Neural progenitor cell (in vitro differentiated cells): ENCODE measurements around the gene PUM1.

Experiments used
- EZH2 ChIP-seq: fragments of 200-600 bp; sonication (generic); IDR thresholded peaks from 2 replicates; pipeline ENCODE4 v1.6.1; 2017; ENCODE audit warnings: antibody characterized with exemption, mild to moderate bottlenecking, moderate library complexity
- TF ChIP-seq, protein P1 (sequence below): fragments of 200-600 bp; sonication (generic); IDR thresholded peaks from 2 replicates; pipeline ENCODE4 v1.5.1; 2017; ENCODE audit warnings: antibody characterized with exemption, mild to moderate bottlenecking

DNA sequence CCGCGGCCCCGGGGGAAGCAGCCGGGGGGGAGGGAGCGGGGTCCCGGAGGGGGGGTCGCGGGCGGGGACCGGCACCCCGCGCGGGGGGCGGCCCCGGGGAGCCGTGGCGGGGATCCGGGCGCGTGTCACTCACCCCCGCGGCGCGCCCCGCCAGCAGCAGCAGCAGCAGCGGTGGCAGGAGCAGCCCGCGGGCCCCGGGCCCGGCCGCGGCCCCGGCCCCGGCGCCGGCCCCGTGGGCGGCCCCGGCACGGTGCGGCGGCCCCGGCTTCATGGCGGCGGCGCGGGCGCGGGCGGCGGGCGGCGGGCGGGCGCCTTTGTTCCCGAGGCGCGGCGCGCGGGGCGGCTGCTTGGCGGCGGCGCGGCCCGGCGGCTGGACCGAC, 157.2 kb downstream of the PUM1 start:
- TF ChIP-seq, protein P1, sequence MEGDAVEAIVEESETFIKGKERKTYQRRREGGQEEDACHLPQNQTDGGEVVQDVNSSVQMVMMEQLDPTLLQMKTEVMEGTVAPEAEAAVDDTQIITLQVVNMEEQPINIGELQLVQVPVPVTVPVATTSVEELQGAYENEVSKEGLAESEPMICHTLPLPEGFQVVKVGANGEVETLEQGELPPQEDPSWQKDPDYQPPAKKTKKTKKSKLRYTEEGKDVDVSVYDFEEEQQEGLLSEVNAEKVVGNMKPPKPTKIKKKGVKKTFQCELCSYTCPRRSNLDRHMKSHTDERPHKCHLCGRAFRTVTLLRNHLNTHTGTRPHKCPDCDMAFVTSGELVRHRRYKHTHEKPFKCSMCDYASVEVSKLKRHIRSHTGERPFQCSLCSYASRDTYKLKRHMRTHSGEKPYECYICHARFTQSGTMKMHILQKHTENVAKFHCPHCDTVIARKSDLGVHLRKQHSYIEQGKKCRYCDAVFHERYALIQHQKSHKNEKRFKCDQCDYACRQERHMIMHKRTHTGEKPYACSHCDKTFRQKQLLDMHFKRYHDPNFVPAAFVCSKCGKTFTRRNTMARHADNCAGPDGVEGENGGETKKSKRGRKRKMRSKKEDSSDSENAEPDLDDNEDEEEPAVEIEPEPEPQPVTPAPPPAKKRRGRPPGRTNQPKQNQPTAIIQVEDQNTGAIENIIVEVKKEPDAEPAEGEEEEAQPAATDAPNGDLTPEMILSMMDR, result no peak
- no peak for TF ChIP-seq EZH2
